DND-41 (cell line): ENCODE results near the gene MYO1E.

Experiments
- ATAC-seq: fragments of 200-7000 bp; cut with Tn5 transposase; 3 replicates; pipeline ENCODE4 v1.9.1; 2021; ENCODE audit warnings: low read depth; ENCODE audit not compliant: insufficient read depth
- DNase-seq: peaks from one replicate; pipeline ENCODE4 v3.0.0-alpha.2; 2020
- H2AFZ ChIP-seq: 2 replicates; pipeline ENCODE4 v1.6.0; 2012; ENCODE audit warnings: low read depth, low read length
- H3K27ac ChIP-seq: 2 replicates; pipeline ENCODE4 v1.5.1; 2012; ENCODE audit warnings: low read length, inconsistent platforms
- H3K27me3 ChIP-seq: fragments of 200-600 bp; sonication (generic); 2 replicates; pipeline ENCODE4 v1.6.0; 2012; ENCODE audit warnings: low read length, mild to moderate bottlenecking, inconsistent platforms; ENCODE audit not compliant: insufficient read depth, poor library complexity
- H3K36me3 ChIP-seq: 2 replicates; pipeline ENCODE4 v1.5.1; 2012; ENCODE audit warnings: low read length, inconsistent platforms; ENCODE audit not compliant: insufficient read depth
- H3K4me1 ChIP-seq: 2 replicates; pipeline ENCODE4 v1.5.1; 2012; ENCODE audit warnings: mild to moderate bottlenecking, low read length; ENCODE audit not compliant: insufficient read depth
- H3K4me2 ChIP-seq: 2 replicates; pipeline ENCODE4 v1.6.0; 2012; ENCODE audit warnings: mild to moderate bottlenecking, moderate library complexity, low read length, inconsistent platforms; ENCODE audit not compliant: insufficient read depth
- H3K4me3 ChIP-seq, 2 experiments: fragments of 200-600 bp in 1 of 2; shearing (Covaris generic) in 1 of 2; 2 replicates each; pipeline ENCODE4 v1.5.1; 2012 to 2016; ENCODE audit warnings: inconsistent platforms in 2 of 2, low read length in 2 of 2, mild to moderate bottlenecking in 2 of 2, low read depth in 1 of 2, moderate library complexity in 1 of 2
- H3K79me2 ChIP-seq: 2 replicates; pipeline ENCODE4 v1.6.0; 2012; ENCODE audit warnings: low read length, inconsistent platforms; ENCODE audit not compliant: insufficient read depth
- H3K9ac ChIP-seq: 2 replicates; pipeline ENCODE4 v1.6.0; 2012; ENCODE audit warnings: low read depth, mild to moderate bottlenecking, inconsistent platforms, low read length, moderate library complexity
- H3K9me3 ChIP-seq: 2 replicates; pipeline ENCODE4 v1.5.1; 2012; ENCODE audit warnings: low read length, moderate library complexity, mild to moderate bottlenecking, inconsistent platforms; ENCODE audit not compliant: insufficient read depth, severe bottlenecking
- H4K20me1 ChIP-seq: 2 replicates; pipeline ENCODE4 v1.6.0; 2012; ENCODE audit warnings: low read length; ENCODE audit not compliant: insufficient read depth
- EZH2 ChIP-seq: IDR thresholded peaks from 3 replicates; pipeline ENCODE4 v1.6.1; 2012; ENCODE audit warnings: borderline replicate concordance, low read depth, mild to moderate bottlenecking, moderate library complexity, low read length, inconsistent platforms; ENCODE audit not compliant: severe bottlenecking
- TF ChIP-seq, protein P1 (sequence below): IDR thresholded peaks from 2 replicates; pipeline ENCODE4 v1.5.1; 2012; ENCODE audit warnings: borderline replicate concordance, low read length, moderate library complexity, mild to moderate bottlenecking; ENCODE audit not compliant: poor library complexity, severe bottlenecking; ENCODE audit errors: extremely low read depth

The MYO1E gene

DNA sequence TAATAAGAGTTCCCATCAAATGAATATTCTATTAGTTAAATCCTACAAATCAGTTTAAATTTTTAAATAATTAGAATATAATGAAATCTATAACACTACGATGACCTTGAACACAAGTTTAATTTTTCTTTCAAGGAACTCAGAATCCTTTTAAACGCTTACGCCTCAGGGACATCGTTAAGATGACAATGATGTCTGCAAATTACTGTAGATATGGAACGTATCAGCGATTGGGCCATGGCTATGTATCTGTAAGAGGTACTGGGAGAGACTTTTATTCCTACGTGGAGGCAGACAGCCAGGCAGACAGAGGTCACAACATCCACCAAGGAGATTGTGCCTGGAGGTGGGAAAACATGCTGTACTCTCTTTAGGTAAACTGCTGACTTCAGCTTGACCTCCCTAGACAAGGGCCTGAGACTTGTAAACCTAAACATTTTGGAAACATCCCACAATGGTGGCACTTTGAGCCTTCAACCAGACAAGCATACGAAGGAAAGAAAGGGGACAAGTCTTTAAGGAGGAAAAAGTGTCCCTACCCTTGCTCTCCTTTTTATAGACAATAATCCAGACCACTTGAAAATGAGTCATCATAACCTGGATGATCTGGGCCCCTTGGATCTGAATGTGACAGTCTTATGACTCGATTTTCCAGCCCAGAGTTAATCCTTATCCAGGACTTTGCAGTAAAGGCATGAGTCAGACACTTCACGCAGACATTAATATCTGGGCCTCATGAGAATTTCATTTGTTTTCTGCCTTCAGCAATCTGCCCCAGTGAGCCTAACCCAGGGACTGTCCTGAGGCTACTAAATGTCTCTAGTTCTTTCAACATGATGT, 172.8 kb downstream of the MYO1E start:
- TF ChIP-seq EZH2, result no peak
- TF ChIP-seq, protein P1, sequence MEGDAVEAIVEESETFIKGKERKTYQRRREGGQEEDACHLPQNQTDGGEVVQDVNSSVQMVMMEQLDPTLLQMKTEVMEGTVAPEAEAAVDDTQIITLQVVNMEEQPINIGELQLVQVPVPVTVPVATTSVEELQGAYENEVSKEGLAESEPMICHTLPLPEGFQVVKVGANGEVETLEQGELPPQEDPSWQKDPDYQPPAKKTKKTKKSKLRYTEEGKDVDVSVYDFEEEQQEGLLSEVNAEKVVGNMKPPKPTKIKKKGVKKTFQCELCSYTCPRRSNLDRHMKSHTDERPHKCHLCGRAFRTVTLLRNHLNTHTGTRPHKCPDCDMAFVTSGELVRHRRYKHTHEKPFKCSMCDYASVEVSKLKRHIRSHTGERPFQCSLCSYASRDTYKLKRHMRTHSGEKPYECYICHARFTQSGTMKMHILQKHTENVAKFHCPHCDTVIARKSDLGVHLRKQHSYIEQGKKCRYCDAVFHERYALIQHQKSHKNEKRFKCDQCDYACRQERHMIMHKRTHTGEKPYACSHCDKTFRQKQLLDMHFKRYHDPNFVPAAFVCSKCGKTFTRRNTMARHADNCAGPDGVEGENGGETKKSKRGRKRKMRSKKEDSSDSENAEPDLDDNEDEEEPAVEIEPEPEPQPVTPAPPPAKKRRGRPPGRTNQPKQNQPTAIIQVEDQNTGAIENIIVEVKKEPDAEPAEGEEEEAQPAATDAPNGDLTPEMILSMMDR, result no peak
- Histone ChIP-seq H3K27me3 (peaks cover 4% of the 10 kb centered on the region), H2AFZ (no peak overlapping the region), H3K79me2 (no peaks in the 10 kb centered on the region), H3K9me3 (no peaks in the 10 kb centered on the region), H3K4me3 (no peak overlapping the region), H3K27ac (no peak overlapping the region), H3K4me2 (no peak overlapping the region), H3K9ac (no peak overlapping the region), H3K4me1 (no peaks in the 10 kb centered on the region), H3K36me3 (no peaks in the 10 kb centered on the region), H4K20me1 (no peaks in the 10 kb centered on the region)
- ATAC-seq, result no peak
- no peak for DNase-seq

DNA sequence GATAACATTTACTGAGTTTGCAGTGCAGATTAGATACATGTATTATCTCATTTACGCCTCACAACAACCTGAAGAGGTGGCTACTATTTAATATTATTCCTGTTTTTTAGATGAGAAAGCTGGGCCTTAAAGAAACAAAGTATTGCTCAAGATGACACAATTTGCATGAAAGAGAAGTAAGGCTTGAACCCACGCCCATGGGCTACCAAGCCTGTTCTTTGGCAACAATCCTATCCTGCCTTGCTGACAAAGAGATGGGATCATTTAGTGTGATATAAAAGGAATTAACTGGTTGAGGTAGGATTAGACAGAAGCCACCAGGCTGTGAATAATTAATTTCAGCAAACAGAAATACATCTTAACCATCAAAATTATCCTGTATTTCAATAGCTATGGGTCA, 175.2 kb downstream of the MYO1E start:
- DNase-seq (no peak), ATAC-seq (no peak)
- no peak overlapping the region for H3K9ac ChIP-seq
- H3K36me3 ChIP-seq, result no peaks in the 10 kb centered on the region
- no peak overlapping the region for H2AFZ ChIP-seq
- peaks cover 5% of the 10 kb centered on the region for H3K27me3 ChIP-seq
- H3K4me2 ChIP-seq, result no peak overlapping the region
- no peak overlapping the region for H3K27ac ChIP-seq
- no peaks in the 10 kb centered on the region for H4K20me1 ChIP-seq
- no peaks in the 10 kb centered on the region for H3K4me1 ChIP-seq
- TF ChIP-seq, protein P1, result no peak
- no peak for TF ChIP-seq EZH2
- no peaks in the 10 kb centered on the region for H3K79me2 ChIP-seq
- H3K4me3 ChIP-seq, result no peak overlapping the region
- no peaks in the 10 kb centered on the region for H3K9me3 ChIP-seq

DNA sequence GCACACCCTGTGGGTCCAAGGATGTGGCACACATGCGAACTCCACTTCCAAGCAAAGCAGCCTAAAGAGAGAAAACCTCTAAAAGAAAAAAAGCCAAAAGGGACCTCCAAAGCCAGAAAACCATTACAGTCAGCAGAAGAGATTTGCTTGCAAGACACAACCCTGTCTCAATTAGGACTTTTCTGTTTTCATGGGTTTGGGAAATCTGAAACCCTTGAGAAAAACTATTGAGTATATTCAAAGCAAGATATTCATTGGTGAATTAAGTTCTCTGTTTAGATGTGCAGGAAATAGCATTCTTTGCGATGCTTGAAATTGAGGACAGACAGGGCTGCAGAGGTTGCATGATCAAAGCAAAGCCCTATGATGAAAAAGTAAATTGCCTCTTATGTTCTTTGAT, 176.3 kb downstream of the MYO1E start:
- peaks cover 8% of the 10 kb centered on the region for H3K27me3 ChIP-seq
- ATAC-seq (no peak), DNase-seq (no peak)
- no peak for TF ChIP-seq EZH2
- TF ChIP-seq, protein P1, result no peak
- H3K79me2 ChIP-seq, result no peaks in the 10 kb centered on the region
- no peaks in the 10 kb centered on the region for H3K9me3 ChIP-seq
- no peaks in the 10 kb centered on the region for H3K36me3 ChIP-seq
- no peaks in the 10 kb centered on the region for H4K20me1 ChIP-seq
- no peak overlapping the region for H3K4me2 ChIP-seq
- H2AFZ ChIP-seq, result no peak overlapping the region
- H3K9ac ChIP-seq, result no peak overlapping the region
- H3K27ac ChIP-seq, result no peak overlapping the region
- no peak overlapping the region for H3K4me3 ChIP-seq
- no peaks in the 10 kb centered on the region for H3K4me1 ChIP-seq
